ENCODE data around the gene QSOX1.

Gene QSOX1

DNA sequence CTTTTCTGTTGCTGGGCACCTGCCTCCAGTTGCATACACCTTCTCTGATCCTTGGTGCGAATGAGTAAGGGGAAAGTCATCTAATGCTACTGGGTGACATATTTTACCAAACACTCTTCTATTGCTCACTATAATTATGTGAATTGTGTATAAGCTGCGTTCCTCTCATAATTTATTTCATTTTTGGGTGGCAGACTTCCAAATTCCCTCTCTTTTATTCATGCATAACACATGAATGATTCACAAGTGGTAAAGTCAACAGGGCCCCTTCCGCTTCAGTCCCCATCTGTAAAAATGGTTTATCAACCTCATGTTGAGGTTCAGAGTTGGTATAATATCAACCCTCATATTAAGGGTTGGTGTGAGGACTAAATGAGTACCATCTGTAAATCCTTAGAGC is 3.2 kb upstream of the QSOX1 start:
- H3K36me3 ChIP-seq (ENCODE audit: control insufficient read depth in 1 of 2, insufficient read depth in 2 of 2, low read length in 2 of 2), result no peaks in the 10 kb centered on the region
- H3K4me3 ChIP-seq (ENCODE audit: low read depth in 1 of 2, low read length in 2 of 2), result no peak overlapping the region
- no peaks in the 10 kb centered on the region for H3K27me3 ChIP-seq (ENCODE audit: low read depth, low read length)
- H3K9me3 ChIP-seq (ENCODE audit: control insufficient read depth in 1 of 2, low read length in 2 of 2), result no peaks in the 10 kb centered on the region
- H3K4me1 ChIP-seq (ENCODE audit: control insufficient read depth in 1 of 2, insufficient read depth in 2 of 2, low read length in 2 of 2), result peaks cover 10 to 12% of the 10 kb centered on the region in 2 donors
- H3K27ac ChIP-seq (ENCODE audit: low read length), result no peak overlapping the region

DNA sequence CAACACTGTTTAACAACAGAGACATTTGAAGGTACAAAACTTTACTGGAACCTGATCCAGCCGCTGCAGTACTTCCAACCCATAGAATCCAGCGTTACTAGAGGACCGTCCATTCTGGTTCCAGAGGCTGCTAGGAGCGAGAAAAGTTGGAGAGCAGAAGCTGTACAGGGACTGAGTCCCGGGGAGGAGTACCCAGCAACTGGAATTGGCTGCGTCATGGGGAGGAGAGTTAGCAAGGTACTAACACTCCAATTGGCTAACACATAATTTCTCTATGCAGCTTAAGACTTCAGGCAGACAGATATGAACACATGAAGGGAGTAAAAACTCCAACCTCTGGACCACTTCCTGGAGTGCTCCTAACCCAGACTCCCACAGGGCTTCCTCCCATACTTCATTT is 2.1 kb upstream of the QSOX1 start:
- Histone ChIP-seq H3K27ac (ENCODE audit: low read length) (no peak overlapping the region), H3K4me1 (ENCODE audit: control insufficient read depth in 1 of 2, insufficient read depth in 2 of 2, low read length in 2 of 2) (peaks cover 14 to 21% of the 10 kb centered on the region in 2 donors), H3K36me3 (ENCODE audit: control insufficient read depth in 1 of 2, insufficient read depth in 2 of 2, low read length in 2 of 2) (no peaks in the 10 kb centered on the region), H3K9me3 (ENCODE audit: control insufficient read depth in 1 of 2, low read length in 2 of 2) (no peaks in the 10 kb centered on the region), H3K4me3 (ENCODE audit: low read depth in 1 of 2, low read length in 2 of 2) (no peak overlapping the region), H3K27me3 (ENCODE audit: low read depth, low read length) (no peaks in the 10 kb centered on the region)

DNA sequence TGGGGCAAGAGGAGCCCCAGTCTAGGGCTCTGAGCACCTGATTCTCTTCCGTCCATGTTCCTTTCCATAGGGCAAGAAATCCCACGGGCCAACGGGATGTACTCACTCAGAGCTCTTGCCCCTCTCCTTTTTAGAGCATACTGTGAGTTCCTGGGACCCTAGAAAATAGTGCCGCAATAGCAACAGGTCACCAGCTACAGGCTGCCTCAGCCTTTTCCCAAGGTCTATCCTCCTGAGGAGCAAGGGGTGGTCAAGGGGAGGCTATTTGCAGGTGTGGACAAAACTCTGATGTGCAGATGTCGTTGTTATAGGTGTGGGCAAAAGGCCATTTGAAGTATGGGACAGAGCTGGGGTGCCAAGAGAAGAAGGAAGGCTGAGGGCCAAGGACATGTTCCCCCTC is 1.6 kb upstream of the QSOX1 start:
- Histone ChIP-seq H3K27ac (ENCODE audit: low read length) (no peak overlapping the region), H3K4me3 (ENCODE audit: low read depth in 1 of 2, low read length in 2 of 2) (no peak overlapping the region), H3K9me3 (ENCODE audit: control insufficient read depth in 1 of 2, low read length in 2 of 2) (no peaks in the 10 kb centered on the region), H3K36me3 (ENCODE audit: control insufficient read depth in 1 of 2, insufficient read depth in 2 of 2, low read length in 2 of 2) (no peaks in the 10 kb centered on the region), H3K27me3 (ENCODE audit: low read depth, low read length) (no peaks in the 10 kb centered on the region), H3K4me1 (ENCODE audit: control insufficient read depth in 1 of 2, insufficient read depth in 2 of 2, low read length in 2 of 2) (peaks cover 14 to 23% of the 10 kb centered on the region in 2 donors)

DNA sequence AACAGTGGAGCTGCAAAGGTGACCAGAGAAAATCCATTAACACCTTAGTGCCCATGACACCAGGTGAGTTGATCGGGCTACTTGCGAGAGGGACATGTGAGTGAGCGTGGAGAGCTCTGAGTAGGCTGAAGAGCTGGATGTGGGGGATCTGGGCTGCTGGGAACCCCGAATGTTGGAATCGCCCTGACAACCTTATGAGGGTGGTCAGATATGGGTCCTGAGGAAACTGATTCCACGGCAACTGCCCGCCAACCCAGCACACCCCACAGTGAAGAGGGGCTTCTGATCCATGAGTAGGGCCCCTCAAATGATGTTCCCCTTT is 705 bp upstream of the QSOX1 start:
- peaks cover 17 to 23% of the 10 kb centered on the region in 2 donors for H3K4me1 ChIP-seq (ENCODE audit: control insufficient read depth in 1 of 2, insufficient read depth in 2 of 2, low read length in 2 of 2)
- peak overlapping the region; percentile 83 to 97 for H3K4me3 ChIP-seq (ENCODE audit: low read depth in 1 of 2, low read length in 2 of 2)
- H3K9me3 ChIP-seq (ENCODE audit: control insufficient read depth in 1 of 2, low read length in 2 of 2), result no peaks in the 10 kb centered on the region
- H3K36me3 ChIP-seq (ENCODE audit: control insufficient read depth in 1 of 2, insufficient read depth in 2 of 2, low read length in 2 of 2), result no peaks in the 10 kb centered on the region
- no peaks in the 10 kb centered on the region for H3K27me3 ChIP-seq (ENCODE audit: low read depth, low read length)
- H3K27ac ChIP-seq (ENCODE audit: low read length), result peak overlapping the region; percentile 83

DNA sequence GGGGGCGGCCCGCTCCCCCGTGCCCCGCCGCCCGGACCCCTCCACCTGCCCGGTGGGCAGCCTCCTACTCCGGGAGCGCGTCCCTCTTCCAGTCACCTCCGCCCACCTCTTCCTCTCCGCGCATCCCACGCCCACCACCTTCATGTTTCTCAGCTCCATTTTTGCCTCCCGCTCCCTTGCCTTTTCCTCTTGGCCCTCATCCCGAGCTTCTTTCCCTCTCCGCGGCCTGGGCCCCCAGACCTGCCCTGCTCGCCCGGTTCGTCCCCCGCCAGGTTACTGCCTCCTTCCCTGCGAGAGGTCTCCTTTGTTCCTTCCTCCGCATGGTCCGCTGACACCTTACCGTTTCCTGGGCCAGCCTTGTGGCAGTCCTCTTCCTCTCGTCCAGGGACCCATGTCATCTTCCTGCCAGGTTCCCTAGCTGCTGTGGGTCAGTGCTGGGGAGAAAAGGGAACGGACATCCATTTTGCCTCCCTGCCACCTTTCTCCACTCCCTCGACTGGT is 563 bp downstream of the QSOX1 start:
- peak overlapping the region; percentile 83 for H3K4me3 ChIP-seq (ENCODE audit: low read depth in 1 of 2, low read length in 2 of 2)
- peak overlapping the region; percentile 86 for H3K27ac ChIP-seq (ENCODE audit: low read length)
- no peaks in the 10 kb centered on the region for H3K27me3 ChIP-seq (ENCODE audit: low read depth, low read length)
- H3K9me3 ChIP-seq (ENCODE audit: control insufficient read depth in 1 of 2, low read length in 2 of 2), result no peaks in the 10 kb centered on the region
- H3K36me3 ChIP-seq (ENCODE audit: control insufficient read depth in 1 of 2, insufficient read depth in 2 of 2, low read length in 2 of 2), result no peaks in the 10 kb centered on the region
- H3K4me1 ChIP-seq (ENCODE audit: control insufficient read depth in 1 of 2, insufficient read depth in 2 of 2, low read length in 2 of 2), result peaks cover 18 to 23% of the 10 kb centered on the region in 2 donors

DNA sequence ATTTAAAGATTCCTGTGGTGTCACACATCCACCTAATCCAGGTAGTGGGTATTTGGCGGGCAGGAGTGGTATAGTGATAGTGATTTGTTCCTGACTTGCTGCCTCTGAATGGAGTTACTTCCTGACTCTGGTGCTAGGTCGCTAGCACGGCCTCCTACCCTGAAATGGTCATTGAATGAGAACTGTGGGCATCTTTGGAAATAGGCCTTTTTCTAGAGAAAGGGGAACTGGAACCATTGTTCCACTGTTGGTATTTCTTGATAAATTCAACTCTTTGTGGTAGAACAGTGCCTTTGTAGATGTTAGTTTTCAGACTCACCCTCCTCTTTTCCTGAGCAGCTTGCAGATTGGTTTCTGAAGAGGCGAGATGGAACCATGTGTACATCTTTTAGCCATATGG is 1.5 kb downstream of the QSOX1 start:
- Histone ChIP-seq H3K27me3 (ENCODE audit: low read depth, low read length) (no peaks in the 10 kb centered on the region), H3K4me3 (ENCODE audit: low read depth in 1 of 2, low read length in 2 of 2) (peak overlapping the region; percentile 83), H3K9me3 (ENCODE audit: control insufficient read depth in 1 of 2, low read length in 2 of 2) (no peaks in the 10 kb centered on the region), H3K4me1 (ENCODE audit: control insufficient read depth in 1 of 2, insufficient read depth in 2 of 2, low read length in 2 of 2) (peaks cover 18 to 23% of the 10 kb centered on the region in 2 donors), H3K27ac (ENCODE audit: low read length) (peak overlapping the region; percentile 86), H3K36me3 (ENCODE audit: control insufficient read depth in 1 of 2, insufficient read depth in 2 of 2, low read length in 2 of 2) (no peaks in the 10 kb centered on the region)

DNA sequence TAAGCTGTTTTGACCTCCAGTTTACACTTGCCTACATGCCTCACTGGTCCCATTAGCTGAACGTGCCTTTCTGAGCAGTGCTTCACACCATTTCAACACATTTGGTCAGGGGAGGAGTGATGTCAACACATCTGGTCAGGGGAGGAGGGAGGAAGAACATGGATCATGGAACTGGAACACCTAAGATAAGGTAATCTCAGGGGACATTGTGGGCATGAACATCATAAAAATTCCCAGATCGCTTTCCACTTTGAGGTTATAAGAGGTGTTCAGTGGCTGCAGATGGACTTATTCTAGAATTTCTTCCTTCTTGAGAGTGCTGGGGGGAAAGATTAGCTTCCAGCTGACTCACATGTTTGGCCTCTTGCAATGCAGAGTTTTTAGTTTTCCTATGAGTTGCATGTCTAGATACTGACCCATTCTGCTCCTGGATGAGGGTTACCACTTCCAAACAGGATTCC is 2.0 kb downstream of the QSOX1 start:
- Histone ChIP-seq H3K36me3 (ENCODE audit: control insufficient read depth in 1 of 2, insufficient read depth in 2 of 2, low read length in 2 of 2) (no peaks in the 10 kb centered on the region), H3K9me3 (ENCODE audit: control insufficient read depth in 1 of 2, low read length in 2 of 2) (no peaks in the 10 kb centered on the region), H3K27me3 (ENCODE audit: low read depth, low read length) (no peaks in the 10 kb centered on the region), H3K4me3 (ENCODE audit: low read depth in 1 of 2, low read length in 2 of 2) (peak overlapping the region; percentile 83), H3K27ac (ENCODE audit: low read length) (peak overlapping the region; percentile 86), H3K4me1 (ENCODE audit: control insufficient read depth in 1 of 2, insufficient read depth in 2 of 2, low read length in 2 of 2) (peaks cover 18 to 23% of the 10 kb centered on the region in 2 donors)

DNA sequence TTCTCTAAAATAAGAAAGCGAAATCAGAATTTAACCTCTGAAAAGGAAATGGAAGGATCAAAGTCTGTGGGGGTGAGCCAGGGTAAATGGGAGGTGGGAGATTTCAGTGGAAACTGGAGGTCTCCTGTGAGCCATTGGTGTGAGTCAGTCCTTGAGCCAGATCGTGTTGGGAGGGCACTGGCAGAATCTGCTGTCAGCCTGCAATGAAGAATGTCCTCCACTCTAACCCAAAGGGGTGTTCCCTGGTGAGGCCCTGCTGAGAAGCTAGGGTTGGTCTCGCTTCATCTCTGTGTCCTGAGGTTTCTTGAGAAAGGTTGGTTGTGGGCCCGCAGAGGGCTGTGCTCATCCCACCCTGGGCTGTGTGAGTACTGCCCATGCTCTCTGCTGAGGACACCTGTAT is 2.4 kb downstream of the QSOX1 start:
- no peaks in the 10 kb centered on the region for H3K27me3 ChIP-seq (ENCODE audit: low read depth, low read length)
- peak overlapping the region in 1 of 2 donors; percentile 83 for H3K4me3 ChIP-seq (ENCODE audit: low read depth in 1 of 2, low read length in 2 of 2)
- peaks cover 18 to 23% of the 10 kb centered on the region in 2 donors for H3K4me1 ChIP-seq (ENCODE audit: control insufficient read depth in 1 of 2, insufficient read depth in 2 of 2, low read length in 2 of 2)
- no peaks in the 10 kb centered on the region for H3K9me3 ChIP-seq (ENCODE audit: control insufficient read depth in 1 of 2, low read length in 2 of 2)
- peak overlapping the region; percentile 86 for H3K27ac ChIP-seq (ENCODE audit: low read length)
- H3K36me3 ChIP-seq (ENCODE audit: control insufficient read depth in 1 of 2, insufficient read depth in 2 of 2, low read length in 2 of 2), result no peaks in the 10 kb centered on the region

DNA sequence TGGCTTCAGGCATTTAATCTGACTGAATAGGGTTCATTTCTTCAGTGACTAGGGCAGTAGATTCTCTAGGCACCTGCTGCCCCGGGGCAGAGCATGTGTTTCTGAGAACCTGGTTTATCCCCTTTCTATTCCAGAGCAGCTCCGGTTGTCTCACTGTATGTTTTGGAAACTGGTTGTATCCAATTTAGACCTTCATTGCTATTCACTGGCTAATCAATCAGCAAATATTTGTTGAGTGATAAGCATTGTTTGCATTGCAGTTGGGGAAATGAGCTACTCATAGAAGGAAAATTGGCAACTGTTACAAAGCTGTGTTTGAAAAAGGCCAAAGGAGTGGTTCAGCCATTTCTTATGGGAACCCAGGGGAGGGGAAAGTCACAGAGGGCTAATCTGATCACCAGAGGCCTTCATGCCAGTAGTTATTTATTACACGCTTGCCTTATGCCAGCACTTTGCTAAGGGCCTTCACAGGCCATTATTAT is 2.9 kb downstream of the QSOX1 start:
- Histone ChIP-seq H3K27ac (ENCODE audit: low read length) (peak overlapping the region; percentile 86), H3K4me1 (ENCODE audit: control insufficient read depth in 1 of 2, insufficient read depth in 2 of 2, low read length in 2 of 2) (peaks cover 18 to 23% of the 10 kb centered on the region in 2 donors), H3K4me3 (ENCODE audit: low read depth in 1 of 2, low read length in 2 of 2) (peak overlapping the region in 1 of 2 donors; percentile 83)

DNA sequence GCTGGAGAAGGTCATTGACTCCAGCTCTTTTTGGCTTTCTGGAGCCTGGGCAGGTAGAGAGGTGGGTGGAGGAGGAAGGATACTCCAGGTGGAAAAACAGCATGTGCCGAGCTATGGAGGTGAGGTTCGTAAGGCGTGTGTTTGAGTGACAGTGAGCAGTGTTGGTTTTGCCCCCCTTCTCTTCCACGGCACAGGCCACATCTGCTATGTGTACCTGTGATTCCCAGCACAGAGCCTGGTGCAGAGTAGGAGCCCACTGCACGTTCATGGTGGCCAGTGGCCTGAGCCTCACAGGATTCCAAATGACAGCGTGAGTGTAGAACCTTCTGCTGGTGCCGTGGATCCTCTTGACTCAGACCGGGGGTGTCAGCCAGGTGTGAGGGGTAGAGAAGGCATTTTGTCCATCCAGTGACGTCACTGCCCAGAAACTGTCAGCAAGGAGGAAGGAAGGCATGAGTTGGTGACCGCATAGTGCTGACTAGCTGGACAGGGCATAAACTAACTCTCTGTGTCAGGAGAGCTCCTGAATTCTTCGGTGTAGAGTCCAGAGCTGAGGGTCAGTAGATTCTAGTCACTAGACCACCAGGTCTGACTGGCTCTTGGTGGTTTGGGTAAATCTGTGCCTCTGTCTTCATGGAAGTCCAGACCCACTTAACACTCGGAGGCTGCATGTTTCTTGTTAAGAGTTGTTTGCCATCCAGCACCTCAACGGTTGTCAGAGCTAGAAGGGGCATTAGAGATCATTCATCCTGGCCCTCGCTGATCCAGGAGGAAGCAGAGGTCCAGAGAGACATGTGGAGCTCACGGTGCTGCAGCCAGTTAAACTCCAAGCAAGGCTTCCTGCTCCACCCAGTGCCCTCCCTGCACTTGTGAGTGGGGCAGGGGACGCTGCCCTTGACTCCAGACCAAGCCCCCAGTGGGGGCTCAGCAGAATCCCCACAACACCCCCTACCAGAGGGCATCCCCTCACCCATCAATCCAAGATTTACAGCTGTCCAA is 3.8 kb downstream of the QSOX1 start:
- H3K4me3 ChIP-seq (ENCODE audit: low read depth in 1 of 2, low read length in 2 of 2), result no peak overlapping the region
- peak overlapping the region; percentile 34 for H3K27ac ChIP-seq (ENCODE audit: low read length)
- peaks cover 18 to 23% of the 10 kb centered on the region in 2 donors for H3K4me1 ChIP-seq (ENCODE audit: control insufficient read depth in 1 of 2, insufficient read depth in 2 of 2, low read length in 2 of 2)
- H3K9me3 ChIP-seq (ENCODE audit: control insufficient read depth in 1 of 2, low read length in 2 of 2), result no peaks in the 10 kb centered on the region
- H3K36me3 ChIP-seq (ENCODE audit: control insufficient read depth in 1 of 2, insufficient read depth in 2 of 2, low read length in 2 of 2), result no peaks in the 10 kb centered on the region
- no peaks in the 10 kb centered on the region for H3K27me3 ChIP-seq (ENCODE audit: low read depth, low read length)

More for the DNA sequence above, 2.9 kb downstream of the QSOX1 start:
- Histone ChIP-seq H3K36me3 (ENCODE audit: control insufficient read depth in 1 of 2, insufficient read depth in 2 of 2, low read length in 2 of 2) (no peaks in the 10 kb centered on the region), H3K9me3 (ENCODE audit: control insufficient read depth in 1 of 2, low read length in 2 of 2) (no peaks in the 10 kb centered on the region), H3K27me3 (ENCODE audit: low read depth, low read length) (no peaks in the 10 kb centered on the region)

DNA sequence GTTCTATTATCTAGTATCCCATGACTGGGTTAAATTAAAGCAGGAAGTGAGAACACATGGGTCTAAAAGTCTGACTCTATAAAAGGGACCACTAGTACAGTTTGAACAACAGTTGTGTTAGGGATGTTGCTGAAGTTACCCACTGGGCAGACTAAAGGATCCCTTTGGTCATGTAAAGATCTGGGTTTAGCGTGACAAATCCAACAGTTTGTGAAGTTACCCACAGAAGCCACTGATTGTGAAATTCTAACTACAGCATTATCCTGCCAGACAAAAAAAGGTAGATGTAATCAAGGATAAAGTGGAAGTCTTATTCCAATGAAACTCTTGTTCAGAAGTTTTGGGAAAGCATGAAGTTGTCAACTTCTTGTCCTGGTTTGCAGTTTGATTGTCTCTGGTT is 5.7 kb downstream of the QSOX1 start:
- H3K27ac ChIP-seq (ENCODE audit: low read length), result no peak overlapping the region
- H3K4me1 ChIP-seq (ENCODE audit: control insufficient read depth in 1 of 2, insufficient read depth in 2 of 2, low read length in 2 of 2), result peaks cover 12 to 17% of the 10 kb centered on the region in 2 donors
- no peaks in the 10 kb centered on the region for H3K9me3 ChIP-seq (ENCODE audit: control insufficient read depth in 1 of 2, low read length in 2 of 2)
- H3K27me3 ChIP-seq (ENCODE audit: low read depth, low read length), result no peaks in the 10 kb centered on the region
- H3K4me3 ChIP-seq (ENCODE audit: low read depth in 1 of 2, low read length in 2 of 2), result no peak overlapping the region
- H3K36me3 ChIP-seq (ENCODE audit: control insufficient read depth in 1 of 2, insufficient read depth in 2 of 2, low read length in 2 of 2), result no peaks in the 10 kb centered on the region
